Kidney (tissue), 14 donors: ENCODE results near the gene ADRA2C. TPM values are rescaled to one million over a fixed set of nuclear protein-coding genes. Genes with fewer than 3 reads are reported as not detected.
A peak's percentile ranks its signal among the peaks of the same experiment; 100 is the strongest.

Experiments used
- DNase-seq, 5 donors: peaks; one replicate each; pipeline ENCODE4 v3.0.0-alpha.2; 2013 to 2020
- FAIRE-seq: peaks from 2 replicates; lab custom pipeline; 2012; peaks lifted over from hg19 to GRCh38; lab: Jason Lieb, UNC
- H3K27ac ChIP-seq, 2 donors: one replicate each; pipeline ENCODE4 v1.7.0; 2013; ENCODE audit warnings: low read depth in 2 of 2, low read length in 2 of 2, inconsistent platforms in 1 of 2
- H3K27me3 ChIP-seq: one replicate; pipeline ENCODE4 v1.7.1; 2013; ENCODE audit warnings: low read length, inconsistent platforms; ENCODE audit not compliant: control insufficient read depth, insufficient read depth
- H3K36me3 ChIP-seq, 3 donors: one replicate each; pipeline versions ENCODE4 v1.7.0 to v1.7.1; 2013; ENCODE audit warnings: low read length in 3 of 3, control low read depth in 1 of 3, inconsistent platforms in 1 of 3; ENCODE audit not compliant: insufficient read depth in 3 of 3, control insufficient read depth in 2 of 3
- H3K4me1 ChIP-seq, 3 donors: one replicate each; pipeline versions ENCODE4 v1.7.0 to v1.7.1; 2013; ENCODE audit warnings: low read length in 3 of 3, inconsistent platforms in 1 of 3, low read depth in 1 of 3; ENCODE audit not compliant: control insufficient read depth in 2 of 3, insufficient read depth in 2 of 3
- H3K4me3 ChIP-seq, 3 donors: one replicate each; pipeline versions ENCODE4 v1.7.0 to v1.8.1; 2013; ENCODE audit warnings: low read length in 3 of 3, control low read depth in 1 of 3, inconsistent platforms in 1 of 3
- H3K9ac ChIP-seq, 3 donors: one replicate each; pipeline versions ENCODE4 v1.7.0 to v1.7.1; 2013; ENCODE audit warnings: low read length in 3 of 3, control low read depth in 1 of 3, inconsistent platforms in 1 of 3
- H3K9me3 ChIP-seq, 3 donors: one replicate each; pipeline versions ENCODE4 v1.7.0 to v1.7.1; 2013; ENCODE audit warnings: low read length in 3 of 3, control low read depth in 1 of 3, inconsistent platforms in 1 of 3; ENCODE audit not compliant: control insufficient read depth in 2 of 3, insufficient read depth in 1 of 3
- intact Hi-C: fragments of 100-400 bp; cut with DNase I; formaldehyde crosslinking; loops from one replicate; pipeline ENCODE4 v1.11.1; 2022
- polyA plus RNA-seq: library from polyadenylated mRNA; stranded (reverse); fragments of 350-450 nt; fragmentation: Illumina TruSeq; extraction: RNeasy Lipid Tissue Mini Kit (QIAGEN cat#74804); gene quantifications from one replicate; pipeline ENCODE4 v1.2.3, GENCODE V29; 2014; ENCODE audit warnings: low read depth, low replicate concordance; ENCODE audit not compliant: insufficient read depth
- total RNA-seq: library from RNA; stranded (reverse); fragmentation: NEBNext Ultra II Directional; extraction: Animal tissue kit (Norgen Biotek cat#: 25700); gene quantifications from one replicate; pipeline ENCODE4 v1.2.1, GENCODE V29; 2021
- TF ChIP-seq, protein P1 (sequence below): IDR thresholded peaks from 3 replicates; pipeline ENCODE4 v1.5.1; 2012; ENCODE audit warnings: mild to moderate bottlenecking, moderate library complexity, borderline replicate concordance; ENCODE audit not compliant: insufficient read depth; ENCODE audit errors: extremely low read depth
- donor health status: control.
- donor health status: control.
- donor health status: control.
- donor health status: control.
- donor health status: control.
- donor health status: DM: yes; HTN: yes; CAD: no.
- donor health status: Normal renal cell carcinoma (clear cell type).

ADRA2C gene
- total and polyA plus RNA-seq, 2 donors from 2014 or later: 21.9 to 36.2 TPM

DNA sequence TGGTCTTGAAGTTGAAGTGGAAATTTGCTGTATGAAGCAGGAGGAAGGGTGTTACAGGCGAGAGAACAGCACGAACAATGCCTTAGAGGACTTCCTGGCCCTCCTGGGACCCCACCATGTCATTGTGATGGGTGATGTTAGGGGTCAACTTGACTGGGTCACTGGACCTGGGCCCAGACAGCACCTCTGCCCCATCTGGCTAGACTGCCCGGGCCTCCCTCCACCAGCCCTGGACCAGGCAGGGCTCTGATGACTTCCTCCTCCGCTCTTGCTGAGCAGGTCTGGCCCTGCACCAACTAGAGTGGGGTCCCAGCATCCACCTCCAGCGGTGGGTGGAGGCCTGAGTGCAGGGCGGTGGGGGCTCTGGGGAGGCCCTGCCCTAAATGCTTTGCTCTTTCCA, 48.9 kb upstream of the ADRA2C start:
- H3K27me3 ChIP-seq: no peaks in the 10 kb centered on the region
- H3K9me3 ChIP-seq: peaks cover 0 to 6% (median 2%) of the 10 kb centered on the region in 3 donors
- intact Hi-C loops: no loop called here
- H3K9ac ChIP-seq: no peak overlapping the region
- H3K36me3 ChIP-seq: no peaks in the 10 kb centered on the region
- TF ChIP-seq, protein P1, sequence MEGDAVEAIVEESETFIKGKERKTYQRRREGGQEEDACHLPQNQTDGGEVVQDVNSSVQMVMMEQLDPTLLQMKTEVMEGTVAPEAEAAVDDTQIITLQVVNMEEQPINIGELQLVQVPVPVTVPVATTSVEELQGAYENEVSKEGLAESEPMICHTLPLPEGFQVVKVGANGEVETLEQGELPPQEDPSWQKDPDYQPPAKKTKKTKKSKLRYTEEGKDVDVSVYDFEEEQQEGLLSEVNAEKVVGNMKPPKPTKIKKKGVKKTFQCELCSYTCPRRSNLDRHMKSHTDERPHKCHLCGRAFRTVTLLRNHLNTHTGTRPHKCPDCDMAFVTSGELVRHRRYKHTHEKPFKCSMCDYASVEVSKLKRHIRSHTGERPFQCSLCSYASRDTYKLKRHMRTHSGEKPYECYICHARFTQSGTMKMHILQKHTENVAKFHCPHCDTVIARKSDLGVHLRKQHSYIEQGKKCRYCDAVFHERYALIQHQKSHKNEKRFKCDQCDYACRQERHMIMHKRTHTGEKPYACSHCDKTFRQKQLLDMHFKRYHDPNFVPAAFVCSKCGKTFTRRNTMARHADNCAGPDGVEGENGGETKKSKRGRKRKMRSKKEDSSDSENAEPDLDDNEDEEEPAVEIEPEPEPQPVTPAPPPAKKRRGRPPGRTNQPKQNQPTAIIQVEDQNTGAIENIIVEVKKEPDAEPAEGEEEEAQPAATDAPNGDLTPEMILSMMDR: no peak
- DNase-seq (peak in 2 of 5 donors; percentile 37 to 45), FAIRE-seq (no peak)
- H3K4me3 ChIP-seq: no peak overlapping the region
- H3K27ac ChIP-seq: no peak overlapping the region
- peaks cover 6 to 48% (median 24%) of the 10 kb centered on the region in 3 donors for H3K4me1 ChIP-seq

DNA sequence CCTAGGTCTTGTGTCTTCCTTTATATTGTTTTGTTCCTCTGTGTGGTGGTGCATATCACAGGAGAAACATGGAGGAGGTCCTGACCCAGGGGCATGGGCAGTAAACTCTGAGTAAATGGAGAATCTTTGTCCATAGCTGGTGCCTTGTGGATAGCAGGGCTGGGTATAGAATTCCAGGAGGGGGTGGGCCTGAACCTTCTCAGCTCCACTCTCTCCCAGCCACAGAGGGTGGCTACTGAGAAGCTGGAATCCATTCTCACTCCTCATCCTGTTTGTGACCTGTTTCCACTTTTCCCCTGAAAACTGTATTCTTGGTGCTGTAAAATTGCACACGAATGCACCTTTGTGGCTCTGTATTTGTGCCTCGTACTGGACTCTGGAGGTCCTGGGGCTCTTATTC, 47.7 kb upstream of the ADRA2C start:
- intact Hi-C loops: no loop called here
- no peak for DNase-seq
- H3K27me3 ChIP-seq: no peaks in the 10 kb centered on the region
- H3K27ac ChIP-seq: no peak overlapping the region
- peaks cover 6 to 45% (median 21%) of the 10 kb centered on the region in 3 donors for H3K4me1 ChIP-seq
- H3K4me3 ChIP-seq: no peak overlapping the region
- TF ChIP-seq, protein P1: no peak
- no peaks in the 10 kb centered on the region for H3K36me3 ChIP-seq
- no peak overlapping the region for H3K9ac ChIP-seq
- peaks cover 0 to 6% (median 2%) of the 10 kb centered on the region in 3 donors for H3K9me3 ChIP-seq
- FAIRE-seq: no peak

DNA sequence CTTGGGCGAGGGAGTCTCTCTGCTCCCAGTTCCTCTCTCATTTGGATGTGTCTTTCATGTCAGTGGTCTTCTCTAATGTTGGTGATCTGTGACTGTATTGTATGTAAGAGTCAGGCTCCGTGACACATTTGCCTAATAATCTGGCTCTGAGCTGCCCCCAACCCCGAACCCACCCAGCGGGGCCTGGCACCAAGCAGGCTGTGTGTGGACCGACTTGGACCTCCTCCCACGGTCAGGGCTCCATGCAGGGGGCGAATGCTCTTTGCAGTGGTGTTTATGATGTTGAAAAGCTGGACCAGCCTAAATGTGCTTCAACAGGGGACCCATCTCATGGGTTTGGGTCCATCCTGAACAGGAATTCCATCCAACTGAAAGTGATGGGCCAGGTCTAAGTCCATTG, 47.0 kb upstream of the ADRA2C start:
- DNase-seq: peak in 2 of 5 donors; percentile 11 to 29
- no peak for FAIRE-seq
- peaks cover 0 to 6% (median 2%) of the 10 kb centered on the region in 3 donors for H3K9me3 ChIP-seq
- H3K9ac ChIP-seq: no peak overlapping the region
- no peak overlapping the region for H3K4me3 ChIP-seq
- intact Hi-C loops: no loop called here
- no peak overlapping the region for H3K27ac ChIP-seq
- H3K27me3 ChIP-seq: no peaks in the 10 kb centered on the region
- H3K36me3 ChIP-seq: no peaks in the 10 kb centered on the region
- peaks cover 6 to 38% (median 19%) of the 10 kb centered on the region in 3 donors for H3K4me1 ChIP-seq
- TF ChIP-seq, protein P1: no peak

DNA sequence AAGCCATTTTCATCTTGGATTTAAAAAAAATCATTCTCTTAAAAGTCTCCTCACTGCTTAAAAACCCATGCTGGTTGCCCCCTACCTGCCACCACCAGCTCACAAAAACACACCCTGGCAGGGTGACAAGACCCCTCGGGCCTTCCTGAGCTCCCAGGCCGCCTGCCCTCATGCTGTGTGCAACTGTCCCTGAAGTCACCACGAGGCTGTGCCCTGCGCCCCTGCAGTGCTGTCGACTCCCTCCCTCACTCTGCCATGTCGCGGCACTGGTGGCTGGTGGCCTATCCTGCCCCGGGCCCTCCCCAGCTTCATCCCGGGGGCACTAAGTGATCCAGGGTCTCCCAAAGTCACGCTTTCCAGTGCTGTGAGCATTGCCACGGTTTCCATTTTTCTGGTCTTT, 46.3 kb upstream of the ADRA2C start:
- Histone ChIP-seq H3K9ac (no peak overlapping the region), H3K36me3 (no peaks in the 10 kb centered on the region), H3K9me3 (peaks cover 0 to 6% (median 0%) of the 10 kb centered on the region in 3 donors), H3K4me3 (no peak overlapping the region), H3K27ac (no peak overlapping the region), H3K27me3 (peaks cover 4% of the 10 kb centered on the region), H3K4me1 (peaks cover under 1 to 32% (median 13%) of the 10 kb centered on the region in 3 donors)
- DNase-seq (peak in 1 of 5 donors; percentile 60), FAIRE-seq (no peak)
- intact Hi-C loops: no loop called here
- TF ChIP-seq, protein P1: no peak
